HCT116 (cell line): ENCODE data around the gene EIF4G3. TPM values are rescaled to one million over a fixed set of nuclear protein-coding genes. Genes with fewer than 3 reads are reported as not detected.

Experiments
- ATAC-seq: fragments of 200-7000 bp; cut with Tn5 transposase; 2 replicates; pipeline ENCODE4 v1.9.1; 2020; ENCODE audit warnings: mild to moderate bottlenecking, moderate library complexity
- BruUV-seq: library from RNA; stranded (reverse); fragments of 400-500 nt; replicated peaks from 2 replicates; lab custom pipeline; 2021; lab: Mats Ljungman, UMichigan
- CTCF ChIA-PET: fragments of 300-600 bp; sonication (Branson Sonifier 250); formaldehyde crosslinking; loops from one replicate; lab custom pipeline; 2021; ENCODE audit warnings: antibody characterized with exemption; lab: Charles Lee
- POLR2A ChIA-PET: fragments of 300-600, 350-600 bp; sonication (Branson Sonifier 250); formaldehyde crosslinking; loops from one replicate; lab custom pipeline; 2021; ENCODE audit warnings: antibody characterized with exemption; lab: Charles Lee
- RAD21 ChIA-PET, 2 experiments: fragments of 300-600 bp; sonication (Branson Sonifier 250); formaldehyde crosslinking; loops; one replicate each; lab custom pipeline; 2023; ENCODE audit warnings: low total read pairs in 2 of 2; ENCODE audit not compliant: uncharacterized antibody in 2 of 2, unreplicated experiment in 2 of 2, low non-redundant PET in 1 of 2; lab: Charles Lee
- DNase-seq: peaks from one replicate; pipeline ENCODE4 v3.0.0-alpha.2; 2010; ENCODE audit warnings: low read depth, low spot score
- H2AFZ ChIP-seq: fragments of 200-600 bp; shearing (Covaris generic), sonication (generic); 2 replicates; pipeline ENCODE4 v1.6.1; 2017; ENCODE audit warnings: low read depth, mixed run types, mixed read lengths, antibody characterized with exemption, low read length; ENCODE audit not compliant: poor library complexity, severe bottlenecking
- H3K27ac ChIP-seq: 2 replicates; pipeline ENCODE4 v1.5.1; 2012; ENCODE audit warnings: low read depth, low read length
- H3K27me3 ChIP-seq: fragments of 200-600 bp; sonication (generic); 2 replicates; pipeline ENCODE4 v1.6.1; 2016; ENCODE audit warnings: mixed run types, low read length, mixed read lengths; ENCODE audit not compliant: insufficient read depth
- H3K36me3 ChIP-seq, 2 experiments: fragments of 200-500 bp in 1 of 2; fragments of 200-600 bp in 1 of 2; sonication (Bioruptor generic) in 1 of 2; sonication (generic) in 1 of 2; 2 replicates each; pipeline versions ENCODE4 v1.5.1 to v1.6.1; 2014 to 2016; ENCODE audit warnings: low read length in 2 of 2, inconsistent platforms in 1 of 2, mixed read lengths in 1 of 2, mixed run types in 1 of 2; ENCODE audit not compliant: insufficient read depth in 2 of 2, control insufficient read depth in 1 of 2
- H3K4me1 ChIP-seq, 2 experiments: fragments of 200-600 bp in 1 of 2; sonication (generic) in 1 of 2; 2 replicates each; pipeline versions ENCODE4 v1.5.1 to v1.6.1; 2012 to 2017; ENCODE audit warnings: low read length in 2 of 2, inconsistent platforms in 1 of 2, mild to moderate bottlenecking in 1 of 2, mixed read lengths in 1 of 2, mixed run types in 1 of 2, moderate library complexity in 1 of 2; ENCODE audit not compliant: insufficient read depth in 2 of 2, control insufficient read depth in 1 of 2
- H3K4me2 ChIP-seq: fragments of 200-600 bp; sonication (generic); 2 replicates; pipeline ENCODE4 v1.6.1; 2017; ENCODE audit warnings: mixed run types, low read length, mixed read lengths
- H3K4me3 ChIP-seq, 2 experiments: fragments of 200-600 bp in 1 of 2; sonication (generic) in 1 of 2; replicated peaks in 1 of 2; 2 replicates each; pipeline ENCODE4 v1.5.1; 2011 to 2016; ENCODE audit warnings: low read length in 2 of 2, control low read depth in 1 of 2, low read depth in 1 of 2, mild to moderate bottlenecking in 1 of 2, mixed read lengths in 1 of 2, mixed run types in 1 of 2
- H3K79me2 ChIP-seq: fragments of 200-600 bp; sonication (generic); 2 replicates; pipeline ENCODE4 v1.6.1; 2017; ENCODE audit warnings: mild to moderate bottlenecking, mixed run types, low read length, moderate library complexity, mixed read lengths; ENCODE audit not compliant: insufficient read depth
- H3K9ac ChIP-seq: fragments of 200-600 bp; sonication (generic); 2 replicates; pipeline ENCODE4 v1.6.1; 2016; ENCODE audit warnings: low read length, mixed read lengths
- H3K9me2 ChIP-seq: fragments of 200-600 bp; sonication (generic), shearing (Covaris generic); 2 replicates; pipeline ENCODE4 v1.6.1; 2017; ENCODE audit warnings: mixed run types, mild to moderate bottlenecking, moderate library complexity; ENCODE audit not compliant: insufficient read depth
- H3K9me3 ChIP-seq, 2 experiments: fragments of 200-500 bp in 1 of 2; fragments of 200-600 bp in 1 of 2; sonication (Bioruptor generic) in 1 of 2; sonication (generic) in 1 of 2; 2 replicates each; pipeline ENCODE4 v1.6.1; 2014 to 2017; ENCODE audit warnings: low read length in 2 of 2, mixed read lengths in 2 of 2, inconsistent platforms in 1 of 2, low read depth in 1 of 2, mild to moderate bottlenecking in 1 of 2, mixed run types in 1 of 2, moderate library complexity in 1 of 2; ENCODE audit not compliant: control insufficient read depth in 1 of 2, insufficient read depth in 1 of 2
- H4K20me1 ChIP-seq: fragments of 200-600 bp; sonication (generic), shearing (Covaris generic); 2 replicates; pipeline ENCODE4 v1.6.1; 2017; ENCODE audit warnings: mixed run types, mild to moderate bottlenecking, moderate library complexity; ENCODE audit not compliant: insufficient read depth
- CBX3 ChIP-seq: IDR thresholded peaks from 2 replicates; pipeline ENCODE4 v1.6.1; 2012; ENCODE audit warnings: low read depth
- ELF1 ChIP-seq: IDR thresholded peaks from 2 replicates; pipeline ENCODE4 v1.6.1; 2012; ENCODE audit warnings: low read depth, borderline replicate concordance
- EZH2 ChIP-seq: fragments of 200-600 bp; sonication (generic); IDR thresholded peaks from 2 replicates; pipeline ENCODE4 v1.6.1; 2017; ENCODE audit warnings: antibody characterized with exemption, mixed run types
- EZH2phosphoT487 ChIP-seq: fragments of 200-600 bp; IDR thresholded peaks from 2 replicates; pipeline ENCODE4 v1.6.1; 2018; ENCODE audit warnings: antibody characterized with exemption, borderline replicate concordance
- FOSL1 ChIP-seq: IDR thresholded peaks from 2 replicates; pipeline ENCODE4 v1.6.1; 2012; ENCODE audit warnings: low read depth
- POLR2A ChIP-seq: IDR thresholded peaks from 2 replicates; pipeline ENCODE4 v1.7.0; 2011; ENCODE audit warnings: borderline replicate concordance; ENCODE audit not compliant: insufficient read depth, insufficient read length; ENCODE audit errors: extremely low read depth
- REST ChIP-seq: IDR thresholded peaks from 2 replicates; pipeline ENCODE4 v1.6.1; 2012; ENCODE audit warnings: low read depth
- SIN3A ChIP-seq: IDR thresholded peaks from 2 replicates; pipeline ENCODE4 v1.6.1; 2012; ENCODE audit warnings: low read depth
- TCF7L2 ChIP-seq: IDR thresholded peaks from 2 replicates; pipeline ENCODE4 v1.7.0; 2011; ENCODE audit warnings: borderline replicate concordance, inconsistent platforms; ENCODE audit not compliant: insufficient read depth, insufficient read length; ENCODE audit errors: extremely low read depth
- ZNF274 ChIP-seq: fragments of 200-500 bp; sonication (Bioruptor generic); IDR thresholded peaks from 2 replicates; pipeline ENCODE4 v1.6.1; 2014; ENCODE audit warnings: mild to moderate bottlenecking, low read depth, low read length, inconsistent platforms
- intact Hi-C: fragments of 100-400 bp; cut with micrococcal nuclease; formaldehyde crosslinking; loops from 2 replicates; pipeline ENCODE4 v1.10.0; 2022
- total RNA-seq: library from RNA; stranded (reverse); gene quantifications from one replicate; pipeline ENCODE4 v1.2.1, GENCODE V29; 2021; ENCODE audit not compliant: unreplicated experiment
- TF ChIP-seq, protein P1 (sequence below): IDR thresholded peaks from 2 replicates; pipeline ENCODE4 v1.6.1; 2011; ENCODE audit warnings: mild to moderate bottlenecking, low read length, moderate library complexity; ENCODE audit not compliant: insufficient replicate concordance; ENCODE audit errors: extremely low read depth
- TF ChIP-seq, protein P2 (sequence below), 3 experiments: fragments of 200-600 bp in 1 of 3; sonication (generic) in 1 of 3; IDR thresholded peaks in 2 of 3; conservative IDR thresholded peaks in 1 of 3; 2 replicates each; pipeline ENCODE4 v1.5.1; 2012 to 2017; ENCODE audit warnings: low read depth in 2 of 3, low read length in 2 of 3, antibody characterized with exemption in 1 of 3, borderline replicate concordance in 1 of 3, control low read depth in 1 of 3, mild to moderate bottlenecking in 1 of 3, mixed read lengths in 1 of 3, mixed run types in 1 of 3, moderate library complexity in 1 of 3; ENCODE audit not compliant: insufficient read depth in 1 of 3

EIF4G3 gene
- total RNA-seq, 1 experiment from 2014 or later, result 40.1 TPM

DNA sequence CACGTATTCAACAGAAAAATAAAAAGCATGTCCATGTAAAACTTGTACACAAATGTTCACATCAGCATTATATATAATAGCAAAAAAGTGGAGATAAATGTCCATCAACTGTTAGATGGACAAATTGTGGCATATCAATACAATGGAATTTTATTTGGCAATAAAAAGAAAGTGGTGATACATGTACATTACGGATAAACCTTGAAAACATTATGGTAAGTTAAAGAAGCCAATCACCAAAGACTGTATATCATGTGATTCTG is 76.9 kb downstream of the EIF4G3 start:
- no peak overlapping the region for H3K4me3 ChIP-seq
- peaks cover 6% of the 10 kb centered on the region for H3K79me2 ChIP-seq
- H3K9ac ChIP-seq, result no peak overlapping the region
- ChIA-PET POLR2A (no interaction called here), RAD21 (no interaction called here), CTCF (no interaction called here)
- no peak overlapping the region for H3K27ac ChIP-seq
- no peak overlapping the region for H2AFZ ChIP-seq
- H3K4me1 ChIP-seq, result no peaks in the 10 kb centered on the region
- TF ChIP-seq ZNF274 (no peak), FOSL1 (no peak), EZH2 (no peak), EZH2phosphoT487 (no peak), POLR2A (no peak), CBX3 (no peak), TCF7L2 (no peak), SIN3A (no peak), REST (no peak), ELF1 (no peak)
- TF ChIP-seq, protein P1, sequence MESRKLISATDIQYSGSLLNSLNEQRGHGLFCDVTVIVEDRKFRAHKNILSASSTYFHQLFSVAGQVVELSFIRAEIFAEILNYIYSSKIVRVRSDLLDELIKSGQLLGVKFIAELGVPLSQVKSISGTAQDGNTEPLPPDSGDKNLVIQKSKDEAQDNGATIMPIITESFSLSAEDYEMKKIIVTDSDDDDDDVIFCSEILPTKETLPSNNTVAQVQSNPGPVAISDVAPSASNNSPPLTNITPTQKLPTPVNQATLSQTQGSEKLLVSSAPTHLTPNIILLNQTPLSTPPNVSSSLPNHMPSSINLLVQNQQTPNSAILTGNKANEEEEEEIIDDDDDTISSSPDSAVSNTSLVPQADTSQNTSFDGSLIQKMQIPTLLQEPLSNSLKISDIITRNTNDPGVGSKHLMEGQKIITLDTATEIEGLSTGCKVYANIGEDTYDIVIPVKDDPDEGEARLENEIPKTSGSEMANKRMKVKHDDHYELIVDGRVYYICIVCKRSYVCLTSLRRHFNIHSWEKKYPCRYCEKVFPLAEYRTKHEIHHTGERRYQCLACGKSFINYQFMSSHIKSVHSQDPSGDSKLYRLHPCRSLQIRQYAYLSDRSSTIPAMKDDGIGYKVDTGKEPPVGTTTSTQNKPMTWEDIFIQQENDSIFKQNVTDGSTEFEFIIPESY, result no peak
- TF ChIP-seq, protein P2, sequence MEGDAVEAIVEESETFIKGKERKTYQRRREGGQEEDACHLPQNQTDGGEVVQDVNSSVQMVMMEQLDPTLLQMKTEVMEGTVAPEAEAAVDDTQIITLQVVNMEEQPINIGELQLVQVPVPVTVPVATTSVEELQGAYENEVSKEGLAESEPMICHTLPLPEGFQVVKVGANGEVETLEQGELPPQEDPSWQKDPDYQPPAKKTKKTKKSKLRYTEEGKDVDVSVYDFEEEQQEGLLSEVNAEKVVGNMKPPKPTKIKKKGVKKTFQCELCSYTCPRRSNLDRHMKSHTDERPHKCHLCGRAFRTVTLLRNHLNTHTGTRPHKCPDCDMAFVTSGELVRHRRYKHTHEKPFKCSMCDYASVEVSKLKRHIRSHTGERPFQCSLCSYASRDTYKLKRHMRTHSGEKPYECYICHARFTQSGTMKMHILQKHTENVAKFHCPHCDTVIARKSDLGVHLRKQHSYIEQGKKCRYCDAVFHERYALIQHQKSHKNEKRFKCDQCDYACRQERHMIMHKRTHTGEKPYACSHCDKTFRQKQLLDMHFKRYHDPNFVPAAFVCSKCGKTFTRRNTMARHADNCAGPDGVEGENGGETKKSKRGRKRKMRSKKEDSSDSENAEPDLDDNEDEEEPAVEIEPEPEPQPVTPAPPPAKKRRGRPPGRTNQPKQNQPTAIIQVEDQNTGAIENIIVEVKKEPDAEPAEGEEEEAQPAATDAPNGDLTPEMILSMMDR (IDR thresholded peaks at IDR 0.05 in 2 of 3, conservative IDR thresholded peaks at IDR 0.05 in 1 of 3; ENCODE audit: borderline replicate concordance in 1 of 3, insufficient read depth in 1 of 3, low read depth in 2 of 3, low read length in 2 of 3), result no peak
- H3K36me3 ChIP-seq, result no peaks in the 10 kb centered on the region
- no TSS peak for BruUV-seq
- no peak overlapping the region for H3K4me2 ChIP-seq
- H3K9me2 ChIP-seq, result no peaks in the 10 kb centered on the region
- ATAC-seq (no peak), DNase-seq (no peak)
- H3K9me3 ChIP-seq, result no peaks in the 10 kb centered on the region
- H3K27me3 ChIP-seq, result no peaks in the 10 kb centered on the region
- H4K20me1 ChIP-seq, result no peaks in the 10 kb centered on the region
- intact Hi-C loops, result no loop called here
